Natural killer cell (primary cell): Measurements from ENCODE around the gene MBLAC2. TPM values are rescaled to one million over a fixed set of nuclear protein-coding genes. Genes with fewer than 3 reads are reported as not detected.

ENCODE experiments used
- ATAC-seq, 3 donors: fragments of 150-1000 bp in 2 of 3; fragments of 200-7000 bp in 1 of 3; cut with Tn5 transposase; 1 replicate in 1 of 3; 2 replicates in 2 of 3; pipeline ENCODE4 v1.10.0; 2021; ENCODE audit warnings: mild to moderate bottlenecking in 2 of 3, moderate library complexity in 2 of 3
- DNase-seq, 2 donors: peaks; one replicate each; pipeline versions ENCODE4 v3.0.0 to v3.0.0-alpha.2; 2013 to 2021; ENCODE audit warnings: mixed read lengths in 1 of 2
- H3K27ac ChIP-seq: one replicate; pipeline ENCODE4 v1.5.1; 2013; ENCODE audit warnings: mild to moderate bottlenecking, low read length
- H3K27me3 ChIP-seq: one replicate; pipeline ENCODE4 v1.6.1; 2013; ENCODE audit warnings: low read length; ENCODE audit not compliant: control insufficient read depth, insufficient read depth
- H3K36me3 ChIP-seq: one replicate; pipeline ENCODE4 v1.6.1; 2013; ENCODE audit warnings: low read length; ENCODE audit not compliant: control insufficient read depth, insufficient read depth
- H3K4me1 ChIP-seq: one replicate; pipeline ENCODE4 v1.6.1; 2013; ENCODE audit warnings: low read length; ENCODE audit not compliant: control insufficient read depth, insufficient read depth
- H3K4me3 ChIP-seq: one replicate; pipeline ENCODE4 v1.5.1; 2013; ENCODE audit warnings: low read length
- H3K9me3 ChIP-seq: one replicate; pipeline ENCODE4 v1.6.1; 2013; ENCODE audit warnings: low read length; ENCODE audit not compliant: control insufficient read depth, insufficient read depth
- H3K27ac Mint-ChIP-seq, 2 donors: one replicate each; pipeline ENCODE4 v1.8.0; 2022; ENCODE audit warnings: mild to moderate bottlenecking in 2 of 2, mixed read lengths in 2 of 2, moderate library complexity in 1 of 2
- H3K27me3 Mint-ChIP-seq, 2 donors: one replicate each; pipeline ENCODE4 v1.8.0; 2022; ENCODE audit warnings: low read depth in 2 of 2, mixed read lengths in 2 of 2
- H3K36me3 Mint-ChIP-seq: one replicate; pipeline ENCODE4 v1.8.0; 2022; ENCODE audit warnings: mixed read lengths
- H3K4me1 Mint-ChIP-seq, 2 donors: one replicate each; pipeline ENCODE4 v1.8.0; 2022; ENCODE audit warnings: mixed read lengths in 2 of 2
- H3K4me3 Mint-ChIP-seq: one replicate; pipeline ENCODE4 v1.8.0; 2022; ENCODE audit warnings: mild to moderate bottlenecking, moderate library complexity, mixed read lengths
- H3K9me3 Mint-ChIP-seq, 2 donors: one replicate each; pipeline ENCODE4 v1.8.0; 2022; ENCODE audit warnings: mixed read lengths in 2 of 2
- WGBS: methylation state at CpG from one replicate; pipeline ENCODE4 v1.1.7; 2013; ENCODE audit warnings: missing lambda C conversion rate; ENCODE audit not compliant: insufficient coverage; 5-methylcytosine and 5-hydroxymethylcytosine counted together
- intact Hi-C: fragments of 100-400 bp; cut with micrococcal nuclease; formaldehyde crosslinking; loops from one replicate; pipeline ENCODE4 v1.14.2; 2022
- total RNA-seq, 4 donors: library from RNA; stranded (reverse); fragments of 120-200 nt in 1 of 4; gene quantifications; one replicate each; pipeline versions ENCODE4 v1.2.3 to v1.2.4, GENCODE V29; 2013 to 2022
- TF ChIP-seq, protein P1 (sequence below): fragments of 200-600 bp; IDR thresholded peaks from one replicate; pipeline ENCODE4 v1.8.0; 2022; ENCODE audit warnings: antibody characterized with exemption

MBLAC2 gene
- total RNA-seq, 3 donors from 2014 or later (not counting 1 experiment from before 2014, with no cell fraction given): 2.9 to 4.8 (median 3.5) TPM

GRCh38 chr5:90409318-90410177 is 65.0 kb downstream of the MBLAC2 start, which contains the start of gene CETN3:
CETN3 (minus strand) TSS chr5:90409756; CDS start chr5:90409661, 95 bp downstream.
- intact Hi-C loops: loop anchor here (1.0 kb wide), 2 partner anchors 65 to 120 kb away; partner anchors contain the start of genes LYSMD3, MBLAC2 and POLR3G
- TF ChIP-seq, protein P1, sequence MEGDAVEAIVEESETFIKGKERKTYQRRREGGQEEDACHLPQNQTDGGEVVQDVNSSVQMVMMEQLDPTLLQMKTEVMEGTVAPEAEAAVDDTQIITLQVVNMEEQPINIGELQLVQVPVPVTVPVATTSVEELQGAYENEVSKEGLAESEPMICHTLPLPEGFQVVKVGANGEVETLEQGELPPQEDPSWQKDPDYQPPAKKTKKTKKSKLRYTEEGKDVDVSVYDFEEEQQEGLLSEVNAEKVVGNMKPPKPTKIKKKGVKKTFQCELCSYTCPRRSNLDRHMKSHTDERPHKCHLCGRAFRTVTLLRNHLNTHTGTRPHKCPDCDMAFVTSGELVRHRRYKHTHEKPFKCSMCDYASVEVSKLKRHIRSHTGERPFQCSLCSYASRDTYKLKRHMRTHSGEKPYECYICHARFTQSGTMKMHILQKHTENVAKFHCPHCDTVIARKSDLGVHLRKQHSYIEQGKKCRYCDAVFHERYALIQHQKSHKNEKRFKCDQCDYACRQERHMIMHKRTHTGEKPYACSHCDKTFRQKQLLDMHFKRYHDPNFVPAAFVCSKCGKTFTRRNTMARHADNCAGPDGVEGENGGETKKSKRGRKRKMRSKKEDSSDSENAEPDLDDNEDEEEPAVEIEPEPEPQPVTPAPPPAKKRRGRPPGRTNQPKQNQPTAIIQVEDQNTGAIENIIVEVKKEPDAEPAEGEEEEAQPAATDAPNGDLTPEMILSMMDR: no peak

GRCh38 chr5:90408571-90409317 is 65.8 kb downstream of the MBLAC2 start:
- Mint-ChIP-seq H3K4me1 (no peaks in the 10 kb centered on the region), H3K27ac (no peak overlapping the region), H3K36me3 (no peaks in the 10 kb centered on the region), H3K4me3 (no peak overlapping the region), H3K9me3 (no peaks in the 10 kb centered on the region), H3K27me3 (peaks cover 0 to under 1% of the 10 kb centered on the region in 2 donors)
- peaks cover 7% of the 10 kb centered on the region for H3K4me1 ChIP-seq
- no peaks in the 10 kb centered on the region for H3K9me3 ChIP-seq
- DNase-seq (no peak), ATAC-seq (no peak)
- H3K36me3 ChIP-seq: peaks cover 14% of the 10 kb centered on the region
- intact Hi-C loops: loop anchor here (1.0 kb wide), 2 partner anchors 66 to 121 kb away; partner anchors contain the start of genes LYSMD3, MBLAC2 and POLR3G
- WGBS: 27% methylated on average over 12 of the region's 14 CpGs
- peak overlapping the region; percentile 85 for H3K4me3 ChIP-seq
- TF ChIP-seq, protein P1: no peak
- H3K27me3 ChIP-seq: no peaks in the 10 kb centered on the region
- peak overlapping the region; percentile 88 for H3K27ac ChIP-seq

More at GRCh38 chr5:90409318-90410177, 65.0 kb downstream of the MBLAC2 start, which contains the start of gene CETN3:
- Histone ChIP-seq H3K27ac (peak within 1 kb of the TSS; percentile 91), H3K9me3 (no peaks in the 10 kb centered on the region), H3K4me3 (peak within 1 kb of the TSS; percentile 85), H3K27me3 (no peaks in the 10 kb centered on the region), H3K36me3 (peaks cover 9% of the 10 kb centered on the region), H3K4me1 (peaks cover 7% of the 10 kb centered on the region)
- ATAC-seq (peak; percentile 89 to 97 (median 91)), DNase-seq (peak; percentile 83 to 95)
- Mint-ChIP-seq H3K9me3 (no peaks in the 10 kb centered on the region), H3K4me1 (no peaks in the 10 kb centered on the region), H3K36me3 (no peaks in the 10 kb centered on the region), H3K27me3 (peaks cover 0 to 6% of the 10 kb centered on the region in 2 donors), H3K27ac (no peak within 1 kb of the TSS), H3K4me3 (no peak within 1 kb of the TSS)
- under 1% methylated on average over 51 of the region's 51 CpGs for WGBS

Other genes with a start within 250 kb of the MBLAC2 start
- gene CETN3, start 65.0 kb downstream of the MBLAC2 start, total RNA-seq: 1 to 10 TPM; 3.2 to 8.5 (median 4.0) TPM
- gene POLR3G, start 93 bp upstream of the MBLAC2 start, total RNA-seq: 1 to 10 TPM in 1 of 3 donors, under 1 TPM in 2; 0.40 to 1.4 (median 0.99) TPM
- gene LYSMD3, start 54.8 kb upstream of the MBLAC2 start, total RNA-seq: 10 to 100 TPM; 15.2 to 27.9 (median 19.5) TPM
- under 1 TPM in 2 of 3 donors, not detected in 1; 0.50 to 0.71 TPM for gene ADGRV1, start 84.0 kb upstream of the MBLAC2 start, total RNA-seq